ENCODE data around the gene MCOLN3.
"Not testable (repeated sequence)": the region's sequence is repeated elsewhere in the genome, so short reads cannot be mapped to it uniquely, and the experiment has no call there.

MCOLN3 gene

DNA sequence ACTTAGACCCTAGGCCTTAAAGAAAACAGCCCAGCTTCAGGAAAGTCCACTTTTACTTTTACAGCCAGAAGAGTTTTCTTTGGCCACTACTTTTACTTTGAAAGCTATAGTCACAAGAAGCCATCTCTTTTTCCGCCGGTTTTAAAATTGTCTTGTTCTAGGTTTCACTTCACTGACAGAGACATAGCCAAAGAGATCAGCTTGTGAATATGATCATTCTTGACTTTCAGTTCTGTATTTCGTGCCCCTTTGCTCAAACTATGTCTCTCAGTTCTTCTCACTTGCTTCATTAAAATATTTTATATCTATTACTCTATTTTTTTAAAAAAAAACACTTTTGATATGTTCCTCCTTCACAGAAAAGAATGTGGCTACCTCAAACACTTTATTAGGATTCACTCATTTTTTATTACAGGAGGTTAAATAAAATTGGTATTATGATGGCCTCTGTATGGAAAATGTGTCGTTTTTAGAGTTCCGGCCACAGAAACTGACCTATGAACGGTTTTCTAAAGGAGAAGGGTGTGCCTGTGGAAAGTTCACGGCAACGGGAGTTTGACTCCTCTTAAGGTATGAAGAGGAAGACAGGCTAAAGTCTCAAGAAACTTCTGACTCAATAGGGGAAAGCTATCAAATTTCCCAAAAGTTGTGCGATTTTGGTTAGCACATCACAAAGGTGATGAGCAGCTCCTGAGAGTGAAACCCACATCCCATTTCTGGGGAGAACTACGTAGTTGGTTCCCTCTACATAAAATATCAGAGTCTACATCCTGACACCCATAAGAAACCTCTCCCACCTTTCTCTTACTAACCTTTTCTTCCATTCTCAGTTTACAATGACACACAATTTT, 52.6 kb downstream of the MCOLN3 start:
- DNase-seq (ENCODE audit: low read depth), result no peak
- no peak overlapping the region for H3K4me3 ChIP-seq (replicated peaks; ENCODE audit: low read depth, low read length)
- TF ChIP-seq, protein P1, sequence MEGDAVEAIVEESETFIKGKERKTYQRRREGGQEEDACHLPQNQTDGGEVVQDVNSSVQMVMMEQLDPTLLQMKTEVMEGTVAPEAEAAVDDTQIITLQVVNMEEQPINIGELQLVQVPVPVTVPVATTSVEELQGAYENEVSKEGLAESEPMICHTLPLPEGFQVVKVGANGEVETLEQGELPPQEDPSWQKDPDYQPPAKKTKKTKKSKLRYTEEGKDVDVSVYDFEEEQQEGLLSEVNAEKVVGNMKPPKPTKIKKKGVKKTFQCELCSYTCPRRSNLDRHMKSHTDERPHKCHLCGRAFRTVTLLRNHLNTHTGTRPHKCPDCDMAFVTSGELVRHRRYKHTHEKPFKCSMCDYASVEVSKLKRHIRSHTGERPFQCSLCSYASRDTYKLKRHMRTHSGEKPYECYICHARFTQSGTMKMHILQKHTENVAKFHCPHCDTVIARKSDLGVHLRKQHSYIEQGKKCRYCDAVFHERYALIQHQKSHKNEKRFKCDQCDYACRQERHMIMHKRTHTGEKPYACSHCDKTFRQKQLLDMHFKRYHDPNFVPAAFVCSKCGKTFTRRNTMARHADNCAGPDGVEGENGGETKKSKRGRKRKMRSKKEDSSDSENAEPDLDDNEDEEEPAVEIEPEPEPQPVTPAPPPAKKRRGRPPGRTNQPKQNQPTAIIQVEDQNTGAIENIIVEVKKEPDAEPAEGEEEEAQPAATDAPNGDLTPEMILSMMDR (IDR thresholded peaks at IDR 0.05; ENCODE audit: low read length, missing control alignments), result no peak

DNA sequence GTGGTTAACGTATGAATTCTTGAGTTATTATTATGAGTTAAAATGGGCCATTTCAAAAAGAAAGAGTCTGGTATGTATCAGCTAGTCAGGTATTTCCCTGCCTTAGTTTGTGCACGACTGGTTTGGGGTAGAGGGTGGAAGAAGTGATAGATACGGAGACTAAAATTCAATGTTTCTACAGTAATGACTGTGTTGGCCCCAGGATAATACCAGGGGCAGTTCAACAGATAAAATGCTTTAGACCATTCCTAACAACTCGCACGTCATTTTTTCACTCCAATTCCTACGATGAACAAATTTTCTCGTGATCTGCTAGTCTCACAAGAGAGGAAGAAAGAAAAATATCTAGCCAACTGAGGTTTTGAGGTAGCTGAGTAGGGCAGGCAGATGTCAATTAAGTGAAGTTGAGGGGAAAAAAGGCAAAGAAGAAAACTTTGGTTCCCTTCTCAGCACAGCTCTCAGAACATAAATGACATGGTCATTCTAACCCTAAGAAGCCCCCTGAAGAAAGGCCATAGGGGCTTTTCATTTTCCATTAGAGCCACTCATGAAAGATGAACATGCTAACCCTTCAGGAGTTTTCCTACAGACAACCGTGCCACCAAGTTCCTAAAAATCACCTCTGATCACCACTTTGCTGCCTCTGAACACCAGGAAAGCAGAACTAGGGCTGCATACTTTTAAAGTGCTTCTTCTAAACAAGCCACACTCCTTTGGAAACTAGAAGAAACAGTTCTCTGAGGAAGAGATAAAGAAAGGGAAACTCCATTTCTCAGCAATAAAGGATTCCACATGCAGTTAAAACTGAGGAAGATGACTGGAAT, 57.0 kb downstream of the MCOLN3 start:
- no peak for DNase-seq (ENCODE audit: low read depth)
- H3K4me3 ChIP-seq (replicated peaks; ENCODE audit: low read depth, low read length), result no peak overlapping the region
- TF ChIP-seq, protein P1 (IDR thresholded peaks at IDR 0.05; ENCODE audit: low read length, missing control alignments), result no peak

DNA sequence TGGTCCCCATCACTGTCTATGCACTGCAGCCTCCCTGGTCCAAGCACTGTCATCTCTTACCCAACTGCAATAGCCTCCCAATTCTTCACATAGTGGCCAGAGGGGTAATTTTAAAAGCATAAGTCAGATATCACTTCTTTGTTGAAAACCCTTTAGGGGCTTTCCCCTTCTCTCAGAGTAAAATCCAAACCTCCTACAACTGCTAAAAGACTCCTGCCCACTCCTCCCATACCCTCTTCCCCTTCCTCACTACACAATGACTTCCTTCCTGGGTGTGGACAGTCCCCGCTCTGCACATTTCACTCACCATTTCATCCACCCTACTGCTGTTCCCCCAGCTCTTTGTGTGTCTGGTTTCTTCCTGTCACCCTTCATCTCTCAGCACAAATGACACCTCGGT, 59.7 kb downstream of the MCOLN3 start:
- DNase-seq (ENCODE audit: low read depth), result no peak
- TF ChIP-seq, protein P1 (IDR thresholded peaks at IDR 0.05; ENCODE audit: low read length, missing control alignments), result no peak

DNA sequence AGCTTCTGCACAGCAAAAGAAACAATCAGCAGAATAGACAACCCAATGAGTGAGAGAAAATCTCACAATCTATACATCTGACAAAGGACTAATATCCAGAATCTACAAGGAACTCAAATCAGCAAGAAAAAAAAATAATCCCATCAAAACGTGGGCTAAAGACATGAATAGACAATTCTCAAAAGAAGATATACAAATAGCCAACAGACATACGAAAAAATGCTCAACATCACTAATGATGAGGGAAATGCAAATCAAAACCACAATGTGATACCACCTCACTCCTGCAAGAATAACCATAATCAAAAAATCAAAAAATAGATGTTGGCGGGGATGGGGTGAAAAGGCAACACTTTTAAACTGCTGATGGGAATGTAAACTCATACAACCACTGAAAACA, 61.7 kb downstream of the MCOLN3 start:
- DNase-seq (ENCODE audit: low read depth); H3K4me3 ChIP-seq (replicated peaks; ENCODE audit: low read depth, low read length): not testable (repeated sequence)

More for the DNA sequence above, 59.7 kb downstream of the MCOLN3 start:
- no peak overlapping the region for H3K4me3 ChIP-seq (replicated peaks; ENCODE audit: low read depth, low read length)

GRCh38 chr1:84985365-84985764, 62.9 kb downstream of the MCOLN3 start:
- DNase-seq (ENCODE audit: low read depth), result no peak
- TF ChIP-seq, protein P1 (IDR thresholded peaks at IDR 0.05; ENCODE audit: low read length, missing control alignments), result no peak
- H3K4me3 ChIP-seq (replicated peaks; ENCODE audit: low read depth, low read length), result no peak overlapping the region

DNA sequence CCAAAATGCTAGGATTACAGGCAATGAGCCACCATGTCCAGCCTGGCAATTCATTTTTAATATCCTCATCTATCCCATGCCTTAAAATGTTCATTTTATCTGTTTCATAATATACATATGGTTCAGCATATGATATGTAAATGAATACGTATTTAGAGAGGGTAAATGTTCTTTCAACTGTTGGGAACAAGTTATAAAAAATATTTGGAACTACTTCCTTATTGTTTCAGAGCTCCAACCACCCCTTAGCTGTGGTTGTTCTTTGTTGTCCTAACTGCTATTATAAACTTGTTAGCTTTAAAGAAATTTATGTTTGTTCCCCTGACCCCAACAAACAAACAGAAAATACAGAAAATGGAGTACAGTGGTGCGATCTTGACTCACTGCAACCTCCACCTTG, 65.9 kb downstream of the MCOLN3 start:
- TF ChIP-seq, protein P1 (IDR thresholded peaks at IDR 0.05; ENCODE audit: low read length, missing control alignments), result no peak
- DNase-seq (ENCODE audit: low read depth), result no peak
- no peak overlapping the region for H3K4me3 ChIP-seq (replicated peaks; ENCODE audit: low read depth, low read length)

DNA sequence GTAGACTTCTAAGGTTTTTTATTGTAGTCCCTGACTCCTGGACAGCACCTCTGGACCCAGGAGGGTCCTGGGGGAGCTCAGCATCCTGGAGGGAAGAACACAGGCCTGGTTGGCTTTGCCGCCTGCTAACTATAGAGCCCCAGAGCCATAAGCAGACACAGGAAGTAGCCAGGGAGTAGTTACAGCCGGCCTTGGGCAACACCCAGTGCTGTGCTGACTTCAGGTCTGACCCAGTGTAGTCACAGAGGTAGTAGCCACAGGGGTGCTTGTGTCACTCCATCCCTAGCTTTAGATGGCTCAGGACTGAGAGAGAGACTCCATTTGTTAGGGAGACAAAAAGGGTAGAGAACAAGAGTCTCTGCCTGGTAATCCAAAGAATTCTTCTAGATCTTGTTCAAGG, 73.3 kb downstream of the MCOLN3 start:
- no peak for DNase-seq (ENCODE audit: low read depth)
- no peak overlapping the region for H3K4me3 ChIP-seq (replicated peaks; ENCODE audit: low read depth, low read length)
- TF ChIP-seq, protein P1 (IDR thresholded peaks at IDR 0.05; ENCODE audit: low read length, missing control alignments), result no peak

Measured in fibroblast of pulmonary artery (primary cell).